ENCODE results near the gene MRGPRX2.

- TF ChIP-seq CTCF (conservative IDR thresholded peaks at IDR 0.05 in 1 of 2, IDR thresholded peaks at IDR 0.05 in 1 of 2; ENCODE audit: low read depth in 1 of 2, low read length in 2 of 2), result no peak
- TF ChIP-seq EZH2 (IDR thresholded peaks at IDR 0.05; ENCODE audit: low read length, missing control alignments), result no peak
Observed at GRCh38 chr11:19020831-19021230, 39.7 kb downstream of the MRGPRX2 start.
